Right atrium auricular region (tissue), 2 donors: ENCODE data around the gene DPYD. TPM values are rescaled to one million over a fixed set of nuclear protein-coding genes. Genes with fewer than 3 reads are reported as not detected.

Experiments
- DNase-seq: peaks from one replicate; pipeline ENCODE4 v3.0.0-alpha.2; 2019; ENCODE audit warnings: low spot score
- H3K27ac ChIP-seq, 2 donors: fragments of 200-600 bp; sonication (generic); 1 replicate in 1 of 2; 2 replicates in 1 of 2; pipeline ENCODE4 v1.5.1; 2016 to 2019
- H3K27me3 ChIP-seq, 2 donors: fragments of 200-600 bp; sonication (generic); one replicate each; pipeline versions ENCODE4 v1.5.1 to v1.6.0; 2017 to 2019
- H3K36me3 ChIP-seq: fragments of 200-600 bp; sonication (generic); one replicate; pipeline ENCODE4 v1.5.1; 2016
- H3K4me1 ChIP-seq, 2 donors: fragments of 200-600 bp; sonication (generic); one replicate each; pipeline versions ENCODE4 v1.5.1 to v1.6.0; 2017 to 2019
- H3K4me3 ChIP-seq, 2 donors: fragments of 200-600 bp; sonication (generic); 1 replicate in 1 of 2; 2 replicates in 1 of 2; pipeline ENCODE4 v1.5.1; 2017 to 2019; ENCODE audit warnings: mild to moderate bottlenecking in 1 of 2, moderate library complexity in 1 of 2
- H3K9me3 ChIP-seq, 2 donors: fragments of 200-600 bp; sonication (generic); one replicate each; pipeline ENCODE4 v1.5.1; 2019
- CTCF ChIP-seq, 2 donors: fragments of 200-600 bp; sonication (generic); IDR thresholded peaks; one replicate each; pipeline ENCODE4 v1.5.1; 2019; ENCODE audit warnings: antibody characterized with exemption in 2 of 2
- total RNA-seq, 2 donors: library from RNA; depleted of rRNA; stranded (reverse); fragments of >200 nt; gene quantifications; one replicate each; pipeline ENCODE4 v1.1.0, GENCODE V29; 2016

The DPYD gene
- total RNA-seq, 2 donors from 2014 or later: 11.3 to 14.5 TPM

- Histone ChIP-seq H3K36me3 (no peaks in the 10 kb centered on the region), H3K27me3 (no peaks in the 10 kb centered on the region), H3K4me3 (no peak overlapping the region), H3K9me3 (no peaks in the 10 kb centered on the region), H3K4me1 (peaks cover 0 to 3% of the 10 kb centered on the region in 2 donors), H3K27ac (no peak overlapping the region)
- DNase-seq: no peak
- no peak for TF ChIP-seq CTCF (IDR thresholded peaks at IDR 0.05)
Measured at GRCh38 chr1:97806996-97807520, 113.8 kb downstream of the DPYD start.

GRCh38 chr1:97806326-97806725, 114.5 kb downstream of the DPYD start:
- no peak for DNase-seq
- Histone ChIP-seq H3K27me3 (no peaks in the 10 kb centered on the region), H3K4me1 (peaks cover 0 to 3% of the 10 kb centered on the region in 2 donors), H3K27ac (no peak overlapping the region), H3K4me3 (no peak overlapping the region), H3K9me3 (no peaks in the 10 kb centered on the region), H3K36me3 (no peaks in the 10 kb centered on the region)
- TF ChIP-seq CTCF (IDR thresholded peaks at IDR 0.05): no peak

- DNase-seq: no peak
- peaks cover 0 to 3% of the 10 kb centered on the region in 2 donors for H3K4me1 ChIP-seq
- no peak overlapping the region for H3K27ac ChIP-seq
- no peak overlapping the region for H3K4me3 ChIP-seq
- no peaks in the 10 kb centered on the region for H3K9me3 ChIP-seq
- no peaks in the 10 kb centered on the region for H3K27me3 ChIP-seq
- no peak for TF ChIP-seq CTCF (IDR thresholded peaks at IDR 0.05)
- no peaks in the 10 kb centered on the region for H3K36me3 ChIP-seq
Measured at GRCh38 chr1:97805093-97805492, 115.7 kb downstream of the DPYD start.

GRCh38 chr1:97803026-97803425, 117.8 kb downstream of the DPYD start:
- no peaks in the 10 kb centered on the region for H3K36me3 ChIP-seq
- TF ChIP-seq CTCF (IDR thresholded peaks at IDR 0.05): no peak
- DNase-seq: no peak
- no peaks in the 10 kb centered on the region for H3K9me3 ChIP-seq
- no peaks in the 10 kb centered on the region for H3K27me3 ChIP-seq
- H3K27ac ChIP-seq: no peak overlapping the region
- H3K4me1 ChIP-seq: peaks cover 0 to 4% of the 10 kb centered on the region in 2 donors
- no peak overlapping the region for H3K4me3 ChIP-seq

- Histone ChIP-seq H3K9me3 (no peaks in the 10 kb centered on the region), H3K4me1 (peaks cover 0 to 11% of the 10 kb centered on the region in 2 donors), H3K36me3 (no peaks in the 10 kb centered on the region), H3K4me3 (no peak overlapping the region), H3K27me3 (no peaks in the 10 kb centered on the region), H3K27ac (no peak overlapping the region)
- no peak for TF ChIP-seq CTCF (IDR thresholded peaks at IDR 0.05)
- no peak for DNase-seq
Measured at GRCh38 chr1:97802011-97802410, 118.8 kb downstream of the DPYD start.
